Tibial artery (tissue), 4 donors: ENCODE measurements around the gene AGK.
A peak's percentile ranks its signal among the peaks of the same experiment; 100 is the strongest.

ENCODE experiments used
- DNase-seq, 2 donors: peaks; one replicate each; pipeline ENCODE4 v3.0.0-alpha.2; 2019
- H3K27ac ChIP-seq, 2 donors: fragments of 200-600 bp; sonication (generic) in 1 of 2; 1 replicate in 1 of 2; 2 replicates in 1 of 2; pipeline ENCODE4 v1.5.1; 2018 to 2019; ENCODE audit warnings: mild to moderate bottlenecking in 1 of 2
- H3K27me3 ChIP-seq, 2 donors: fragments of 200-600 bp; sonication (generic) in 1 of 2; one replicate each; pipeline versions ENCODE4 v1.5.1 to v1.6.0; 2016 to 2019
- H3K36me3 ChIP-seq, 3 donors: fragments of 200-600 bp; sonication (generic) in 2 of 3; one replicate each; pipeline ENCODE4 v1.5.1; 2016 to 2019; ENCODE audit warnings: mild to moderate bottlenecking in 2 of 3
- H3K4me1 ChIP-seq, 4 donors: fragments of 200-600 bp; sonication (generic) in 2 of 4; 1 replicate in 3 of 4; 2 replicates in 1 of 4; pipeline ENCODE4 v1.5.1; 2016 to 2019
- H3K4me3 ChIP-seq, 2 donors: fragments of 200-600 bp; sonication (generic) in 1 of 2; 1 replicate in 1 of 2; 2 replicates in 1 of 2; pipeline ENCODE4 v1.5.1; 2018 to 2019; ENCODE audit warnings: mild to moderate bottlenecking in 2 of 2
- H3K9me3 ChIP-seq, 3 donors: fragments of 200-600 bp; sonication (generic) in 1 of 3; one replicate each; pipeline ENCODE4 v1.5.1; 2016 to 2019
- intact Hi-C: fragments of 100-400 bp; cut with DNase I; formaldehyde crosslinking; loops from one replicate; pipeline ENCODE4 v1.15.0; 2023; ENCODE audit warnings: low total_unique reads
- TF ChIP-seq, protein P1 (sequence below), 2 experiments: fragments of 200-600 bp in 1 of 2; fragments of 450-650 bp in 1 of 2; IDR thresholded peaks; one replicate each; pipeline ENCODE4 v1.5.1; 2017 to 2019; ENCODE audit warnings: antibody characterized with exemption in 2 of 2, mild to moderate bottlenecking in 1 of 2, moderate library complexity in 1 of 2

Gene AGK

DNA sequence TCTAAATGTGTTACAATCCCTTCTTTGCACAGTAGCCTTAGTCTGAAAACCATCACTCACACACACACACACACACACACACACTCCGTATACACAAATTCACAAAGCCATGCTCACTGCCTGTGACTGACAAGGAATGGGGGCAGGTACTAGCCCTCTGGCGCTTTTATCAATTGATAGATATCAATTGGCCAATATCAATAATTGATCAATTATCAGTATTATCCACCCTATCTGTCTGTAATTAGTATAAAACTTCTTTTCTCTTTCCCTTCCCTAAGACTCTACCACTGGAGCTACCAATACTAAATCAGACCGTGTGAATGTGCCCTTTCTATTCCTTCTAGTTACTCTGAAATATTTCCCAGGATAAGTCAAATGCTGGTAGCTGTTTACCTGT is 148.7 kb downstream of the AGK start:
- Histone ChIP-seq H3K27ac (peak overlapping the region in 1 of 2 donors; percentile 91), H3K4me3 (no peak overlapping the region), H3K27me3 (no peaks in the 10 kb centered on the region), H3K9me3 (no peaks in the 10 kb centered on the region), H3K36me3 (no peaks in the 10 kb centered on the region), H3K4me1 (peaks cover 0 to 53% (median 21%) of the 10 kb centered on the region in 4 donors)
- intact Hi-C loops: no loop called here
- TF ChIP-seq, protein P1, sequence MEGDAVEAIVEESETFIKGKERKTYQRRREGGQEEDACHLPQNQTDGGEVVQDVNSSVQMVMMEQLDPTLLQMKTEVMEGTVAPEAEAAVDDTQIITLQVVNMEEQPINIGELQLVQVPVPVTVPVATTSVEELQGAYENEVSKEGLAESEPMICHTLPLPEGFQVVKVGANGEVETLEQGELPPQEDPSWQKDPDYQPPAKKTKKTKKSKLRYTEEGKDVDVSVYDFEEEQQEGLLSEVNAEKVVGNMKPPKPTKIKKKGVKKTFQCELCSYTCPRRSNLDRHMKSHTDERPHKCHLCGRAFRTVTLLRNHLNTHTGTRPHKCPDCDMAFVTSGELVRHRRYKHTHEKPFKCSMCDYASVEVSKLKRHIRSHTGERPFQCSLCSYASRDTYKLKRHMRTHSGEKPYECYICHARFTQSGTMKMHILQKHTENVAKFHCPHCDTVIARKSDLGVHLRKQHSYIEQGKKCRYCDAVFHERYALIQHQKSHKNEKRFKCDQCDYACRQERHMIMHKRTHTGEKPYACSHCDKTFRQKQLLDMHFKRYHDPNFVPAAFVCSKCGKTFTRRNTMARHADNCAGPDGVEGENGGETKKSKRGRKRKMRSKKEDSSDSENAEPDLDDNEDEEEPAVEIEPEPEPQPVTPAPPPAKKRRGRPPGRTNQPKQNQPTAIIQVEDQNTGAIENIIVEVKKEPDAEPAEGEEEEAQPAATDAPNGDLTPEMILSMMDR (IDR thresholded peaks at IDR 0.05): no peak
- DNase-seq: no peak

DNA sequence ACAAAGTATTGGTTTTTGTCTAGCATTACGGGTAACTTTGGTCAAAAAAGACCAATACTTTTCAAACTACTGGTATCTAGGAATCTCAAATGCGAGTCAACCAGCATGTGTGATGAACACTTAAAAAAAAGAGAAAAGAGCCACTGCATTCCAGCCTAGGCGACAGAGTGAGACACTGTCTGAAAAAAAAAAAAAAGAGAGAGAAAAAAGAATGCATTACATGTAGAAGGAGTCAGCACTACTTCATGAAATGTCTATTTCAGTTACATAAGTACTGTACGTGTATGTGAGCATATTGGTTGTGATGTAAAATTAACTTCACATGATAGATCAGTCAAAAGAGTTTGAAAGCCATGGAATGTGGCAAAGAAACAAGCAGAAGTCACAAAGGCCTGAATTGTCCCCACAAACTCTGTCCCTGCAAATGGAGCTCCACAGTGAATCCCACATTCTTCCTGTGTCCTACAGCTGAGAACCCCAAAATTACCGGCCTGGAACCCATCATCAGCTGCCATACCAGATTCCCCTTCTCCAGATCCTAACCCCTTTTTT is 149.2 kb downstream of the AGK start:
- no peaks in the 10 kb centered on the region for H3K27me3 ChIP-seq
- intact Hi-C loops: no loop called here
- TF ChIP-seq, protein P1 (IDR thresholded peaks at IDR 0.05): no peak
- H3K4me3 ChIP-seq: peak overlapping the region; percentile 80 to 87
- H3K4me1 ChIP-seq: peaks cover 0 to 53% (median 21%) of the 10 kb centered on the region in 4 donors
- no peaks in the 10 kb centered on the region for H3K9me3 ChIP-seq
- no peaks in the 10 kb centered on the region for H3K36me3 ChIP-seq
- no peak for DNase-seq
- H3K27ac ChIP-seq: peak overlapping the region; percentile 87 to 91

DNA sequence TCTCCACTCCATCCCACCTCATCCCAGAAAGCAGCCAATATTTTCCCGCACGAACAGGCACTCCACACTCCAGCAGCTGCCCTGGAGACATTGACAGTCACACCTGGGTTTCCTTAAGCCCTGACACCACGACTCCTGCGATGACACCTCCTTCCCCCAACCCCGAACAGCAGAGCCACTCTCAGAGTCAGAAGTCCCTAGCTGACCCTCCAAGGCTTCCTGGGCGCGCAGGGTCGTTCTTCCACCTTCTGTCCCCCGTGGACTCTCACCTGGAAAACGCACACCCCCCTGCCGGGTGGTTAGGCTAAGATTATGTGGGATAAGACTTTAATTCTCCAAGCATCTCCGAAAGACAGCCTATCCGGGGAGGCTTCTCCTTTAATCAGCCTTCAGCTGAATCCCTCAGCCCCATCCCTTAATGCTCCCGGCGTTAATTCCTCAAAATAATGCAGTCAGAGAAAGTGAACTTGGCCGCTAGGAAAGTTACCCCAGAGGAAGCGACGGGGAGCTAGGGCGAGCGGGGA is 149.7 kb downstream of the AGK start:
- Histone ChIP-seq H3K4me1 (peaks cover 0 to 49% (median 21%) of the 10 kb centered on the region in 4 donors), H3K36me3 (no peaks in the 10 kb centered on the region), H3K9me3 (no peaks in the 10 kb centered on the region), H3K27ac (peak overlapping the region; percentile 87 to 91), H3K4me3 (peak overlapping the region; percentile 80 to 87), H3K27me3 (no peaks in the 10 kb centered on the region)
- TF ChIP-seq, protein P1 (IDR thresholded peaks at IDR 0.05): no peak
- DNase-seq: peak in 1 of 2 donors; percentile 19
- intact Hi-C loops: no loop called here

DNA sequence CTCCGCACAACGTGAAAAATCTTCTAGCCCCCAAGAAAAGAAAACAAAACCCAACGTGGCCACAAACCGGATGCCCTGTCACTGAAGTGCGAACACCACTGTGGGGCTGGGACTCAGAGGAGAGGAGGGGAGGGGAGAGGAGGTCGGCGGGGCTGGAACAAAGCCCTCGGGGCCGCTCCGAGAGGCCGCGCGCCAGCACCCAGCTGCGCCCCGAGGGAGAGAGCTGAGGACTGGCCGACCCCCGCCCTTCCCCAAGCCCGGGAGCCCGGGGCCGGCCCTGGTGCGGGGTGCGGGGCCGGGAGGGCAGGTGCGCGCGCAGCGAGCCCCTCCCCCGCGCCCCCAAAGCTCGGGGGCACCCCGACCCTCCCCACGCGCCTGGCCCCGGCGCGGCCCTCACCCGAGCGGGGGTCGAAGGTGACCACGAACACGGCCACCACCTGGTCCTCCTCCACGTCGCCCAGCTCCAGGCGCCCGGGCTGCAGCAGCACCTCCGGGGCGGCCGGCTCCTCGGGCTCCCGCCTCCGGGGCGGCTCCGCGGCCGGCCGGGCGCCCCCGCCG is 150.4 kb downstream of the AGK start:
- H3K4me3 ChIP-seq: peak overlapping the region; percentile 80 to 87
- no peaks in the 10 kb centered on the region for H3K27me3 ChIP-seq
- DNase-seq: peak; percentile 42 to 67
- intact Hi-C loops: no loop called here
- peak overlapping the region; percentile 87 to 91 for H3K27ac ChIP-seq
- no peaks in the 10 kb centered on the region for H3K9me3 ChIP-seq
- H3K4me1 ChIP-seq: peaks cover 0 to 45% (median 21%) of the 10 kb centered on the region in 4 donors
- no peaks in the 10 kb centered on the region for H3K36me3 ChIP-seq
- TF ChIP-seq, protein P1 (IDR thresholded peaks at IDR 0.05): no peak

DNA sequence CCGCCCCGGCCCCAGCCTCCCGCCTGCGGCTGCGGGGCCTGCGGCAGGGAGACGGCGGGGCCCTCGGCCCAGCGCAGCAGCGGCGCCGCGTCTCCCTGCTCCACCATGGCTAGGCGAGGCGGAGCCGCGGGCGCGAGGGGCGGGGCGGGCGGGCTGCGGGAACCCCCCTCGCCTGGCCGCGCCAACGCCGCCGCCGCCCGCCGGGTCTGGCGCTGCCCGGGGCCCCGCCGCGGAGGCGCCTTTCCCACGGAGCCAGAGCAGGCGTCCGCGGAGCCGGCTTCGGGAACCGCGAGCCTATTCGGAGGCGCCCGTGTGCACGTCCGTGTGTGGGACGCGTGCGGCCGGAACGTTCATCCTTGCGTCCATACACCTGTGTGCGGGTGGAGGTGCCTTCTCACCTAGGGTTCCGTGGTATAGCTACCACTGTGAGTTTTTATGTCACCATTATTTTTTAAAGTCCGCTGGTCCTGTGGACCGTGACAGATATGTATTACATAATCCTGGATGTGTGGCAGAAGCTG is 150.9 kb downstream of the AGK start, which contains the start of gene DENND11:
Gene DENND11, minus strand, starts transcription at position 120 of the 521 bp plus-strand sequence. Its CDS starts 13 bp downstream, at position 107.
- Histone ChIP-seq H3K36me3 (no peaks in the 10 kb centered on the region), H3K27ac (peak within 1 kb of the TSS; percentile 87 to 91), H3K27me3 (no peaks in the 10 kb centered on the region), H3K4me1 (peaks cover 0 to 40% (median 21%) of the 10 kb centered on the region in 4 donors), H3K9me3 (no peaks in the 10 kb centered on the region), H3K4me3 (peak within 1 kb of the TSS; percentile 80 to 87)
- intact Hi-C loops: no loop called here
- peak; percentile 23 to 74 for DNase-seq
- TF ChIP-seq, protein P1 (IDR thresholded peaks at IDR 0.05): no peak
